GM12874 (cell line): Measurements from ENCODE around the gene MTHFR.

Experiments
- TF ChIP-seq, protein P1 (sequence below): IDR thresholded peaks from 2 replicates; pipeline ENCODE4 v1.5.1; 2011; ENCODE audit warnings: low read depth, mild to moderate bottlenecking, control low read depth, low read length, moderate library complexity; ENCODE audit not compliant: insufficient read depth

The MTHFR gene

DNA sequence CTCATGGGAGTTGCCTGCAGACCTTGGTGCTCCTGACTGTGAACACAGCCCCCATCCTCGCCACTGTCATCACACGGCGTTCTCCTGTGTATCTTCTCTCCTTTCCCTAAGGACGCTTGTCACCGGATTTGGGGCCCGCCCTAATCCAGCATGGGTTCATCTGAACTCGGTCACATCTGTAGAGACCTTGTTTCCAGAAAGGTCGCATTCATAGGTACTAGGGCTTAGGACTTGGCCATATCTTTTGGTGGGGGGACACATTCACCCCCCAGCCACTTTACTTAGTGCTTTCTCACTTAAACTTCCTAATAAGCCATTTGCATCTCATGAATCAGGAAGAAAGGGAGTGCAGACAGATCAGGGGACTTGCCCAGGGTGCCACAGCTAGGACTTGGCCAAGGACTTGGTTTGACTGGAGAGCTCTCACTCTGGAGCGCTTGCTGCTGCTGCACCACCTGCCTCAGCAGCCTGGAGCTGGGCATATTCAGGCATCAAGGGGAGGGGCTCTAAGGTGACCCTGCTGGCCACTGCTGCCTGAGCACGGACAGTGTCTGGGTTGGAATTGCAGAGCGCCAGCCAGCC lies 32.1 kb upstream of the MTHFR start:
- TF ChIP-seq, protein P1, sequence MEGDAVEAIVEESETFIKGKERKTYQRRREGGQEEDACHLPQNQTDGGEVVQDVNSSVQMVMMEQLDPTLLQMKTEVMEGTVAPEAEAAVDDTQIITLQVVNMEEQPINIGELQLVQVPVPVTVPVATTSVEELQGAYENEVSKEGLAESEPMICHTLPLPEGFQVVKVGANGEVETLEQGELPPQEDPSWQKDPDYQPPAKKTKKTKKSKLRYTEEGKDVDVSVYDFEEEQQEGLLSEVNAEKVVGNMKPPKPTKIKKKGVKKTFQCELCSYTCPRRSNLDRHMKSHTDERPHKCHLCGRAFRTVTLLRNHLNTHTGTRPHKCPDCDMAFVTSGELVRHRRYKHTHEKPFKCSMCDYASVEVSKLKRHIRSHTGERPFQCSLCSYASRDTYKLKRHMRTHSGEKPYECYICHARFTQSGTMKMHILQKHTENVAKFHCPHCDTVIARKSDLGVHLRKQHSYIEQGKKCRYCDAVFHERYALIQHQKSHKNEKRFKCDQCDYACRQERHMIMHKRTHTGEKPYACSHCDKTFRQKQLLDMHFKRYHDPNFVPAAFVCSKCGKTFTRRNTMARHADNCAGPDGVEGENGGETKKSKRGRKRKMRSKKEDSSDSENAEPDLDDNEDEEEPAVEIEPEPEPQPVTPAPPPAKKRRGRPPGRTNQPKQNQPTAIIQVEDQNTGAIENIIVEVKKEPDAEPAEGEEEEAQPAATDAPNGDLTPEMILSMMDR: no peak

- TF ChIP-seq, protein P1: no peak
Observed at GRCh38 chr1:11836955-11837766, 31.4 kb upstream of the MTHFR start.

- TF ChIP-seq, protein P1: no peak
Observed at GRCh38 chr1:11835441-11836225, 29.9 kb upstream of the MTHFR start.

DNA sequence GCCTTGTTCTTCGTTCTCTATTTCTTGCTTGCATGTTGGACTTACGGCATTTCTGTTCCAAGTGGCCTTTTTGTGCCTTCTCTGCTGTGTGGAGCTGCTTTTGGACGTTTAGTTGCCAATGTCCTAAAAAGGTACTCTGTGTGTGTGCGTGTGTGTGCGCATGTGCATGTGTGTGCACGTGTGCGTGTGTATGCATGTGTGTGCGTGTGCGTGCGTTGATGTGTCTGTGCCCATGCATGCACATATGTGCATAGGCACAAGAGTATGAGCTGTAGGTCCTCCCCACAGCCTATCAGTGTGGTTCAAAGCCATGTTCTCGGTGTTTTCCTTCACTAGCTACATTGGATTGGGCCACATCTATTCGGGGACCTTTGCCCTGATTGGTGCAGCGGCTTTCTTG lies 28.1 kb upstream of the MTHFR start:
- TF ChIP-seq, protein P1: no peak

GRCh38 chr1:11833497-11833896 lies 27.7 kb upstream of the MTHFR start:
- TF ChIP-seq, protein P1: no peak

DNA sequence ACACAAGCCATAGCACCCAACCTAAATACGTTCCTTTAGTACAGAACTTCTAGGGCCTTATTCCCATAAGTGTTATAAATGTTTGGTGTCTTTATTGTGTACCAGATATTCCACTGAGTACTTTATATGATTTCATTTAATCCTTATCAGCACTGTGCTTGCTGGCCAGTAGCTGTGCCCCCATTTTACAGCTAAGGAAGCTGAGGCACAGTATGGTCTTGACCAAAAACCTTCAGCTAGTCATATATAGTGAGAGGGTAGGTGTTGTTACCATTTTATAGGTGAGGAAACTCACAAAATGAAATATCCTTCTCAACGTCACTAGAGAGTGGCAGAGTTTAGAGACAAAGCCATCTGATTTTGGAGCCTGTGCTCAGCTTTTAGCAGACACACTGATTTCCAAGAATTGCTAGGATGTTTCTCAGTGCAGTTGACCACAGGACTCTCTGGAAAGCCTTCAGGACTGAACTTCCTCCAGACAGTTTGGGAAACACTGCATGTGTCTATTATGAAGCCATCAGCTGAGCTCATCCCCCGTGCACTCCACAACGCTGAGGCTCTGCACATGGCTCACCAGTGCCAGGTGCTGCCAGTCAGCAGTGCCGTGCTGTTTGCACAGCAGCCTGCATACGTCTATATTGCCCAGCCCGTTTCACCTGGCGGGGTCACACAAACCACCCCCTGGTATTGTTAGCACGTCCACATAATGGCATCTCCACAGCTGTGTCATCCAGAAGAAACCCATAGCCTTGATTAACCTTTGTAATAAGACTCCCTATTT lies 26.4 kb upstream of the MTHFR start:
- TF ChIP-seq, protein P1: no peak
